ENCODE results near the gene CDC42BPB. TPM values are rescaled to one million over a fixed set of nuclear protein-coding genes. Genes with fewer than 3 reads are reported as not detected.
A peak's percentile ranks its signal among the peaks of the same experiment; 100 is the strongest.

Gene CDC42BPB
- total RNA-seq, 1 experiment from 2014 or later = 103 TPM

DNA sequence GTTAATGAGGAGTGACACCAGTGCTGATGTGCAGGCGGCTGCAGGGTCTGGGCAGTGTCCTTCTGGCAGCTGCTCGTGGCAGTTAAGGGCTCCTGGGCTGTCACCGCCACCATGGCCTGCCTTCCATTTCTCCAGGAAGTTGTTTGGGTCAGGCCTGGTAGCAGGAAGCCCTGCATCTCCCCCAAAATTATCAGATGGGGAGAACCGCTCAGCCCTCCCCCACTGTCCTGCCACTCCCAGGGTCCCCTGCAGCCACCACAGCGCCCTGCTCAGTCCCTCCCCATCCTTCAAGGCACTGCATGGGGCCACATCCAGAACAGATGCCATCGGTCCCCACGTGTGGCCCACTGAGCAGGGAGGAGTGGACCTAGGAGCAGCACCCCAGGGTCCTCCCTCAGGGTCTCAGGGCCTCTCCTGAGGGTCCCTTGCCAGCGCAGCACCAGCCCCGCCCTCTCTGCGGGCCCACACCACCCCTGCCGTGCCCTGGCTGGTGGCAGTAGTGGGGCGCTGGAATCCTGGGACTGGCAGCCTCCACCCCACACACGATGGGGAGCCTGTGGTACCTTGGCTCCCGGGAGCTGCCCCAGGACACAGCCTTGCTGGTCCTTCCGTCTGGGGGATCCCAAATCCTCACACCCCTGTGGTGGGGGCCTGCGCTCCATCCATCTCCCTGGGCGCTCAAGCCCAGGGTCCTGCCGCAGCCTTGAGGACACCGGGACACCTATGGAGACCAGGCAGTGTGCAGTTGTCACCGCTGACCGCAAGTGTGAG, 145.2 kb downstream of the CDC42BPB start:
- no peaks in the 10 kb centered on the region for H3K79me2 ChIP-seq (ENCODE audit: insufficient read depth, low read length)
- whole genome bisulfite sequencing (ENCODE audit: extremely low coverage, insufficient read length, low lambda C conversion rate) = no CpG with 5 or more reads among the region's 21 CpGs
- H2BK5ac ChIP-seq (ENCODE audit: insufficient read length, low read length) = no peak overlapping the region

More for the DNA sequence above, 145.2 kb downstream of the CDC42BPB start:
- Histone ChIP-seq H2BK12ac (ENCODE audit: insufficient read length, low read depth, low read length) (no peak overlapping the region), H2BK15ac (ENCODE audit: low read depth, low read length) (no peak overlapping the region), H3K27ac (ENCODE audit: insufficient read length, low read depth, low read length) (no peak overlapping the region), H2AFZ (ENCODE audit: low read length) (no peak overlapping the region), H3K14ac (ENCODE audit: insufficient read depth, low read length) (no peak overlapping the region), H2BK20ac (ENCODE audit: low read depth, low read length, poor library complexity, severe bottlenecking) (no peak overlapping the region), H3K9me3 (ENCODE audit: control insufficient read depth, low read depth, low read length) (no peaks in the 10 kb centered on the region), H3K23me2 (ENCODE audit: insufficient read length, low read depth, low read length, poor library complexity, severe bottlenecking) (no peaks in the 10 kb centered on the region), H4K91ac (ENCODE audit: insufficient read length, low read depth, low read length) (no peak overlapping the region), H3K9ac (ENCODE audit: extremely low read depth, insufficient read length, low read length) (no peak overlapping the region), H3K56ac (ENCODE audit: insufficient read length, low read depth, low read length) (no peak overlapping the region), H3K18ac (ENCODE audit: insufficient read length, low read depth, low read length) (no peak overlapping the region), H2AK5ac (ENCODE audit: insufficient read length, low read length) (no peak overlapping the region), H3K23ac (ENCODE audit: insufficient read length, low read depth, low read length) (no peak overlapping the region), H4K8ac (replicated peaks; ENCODE audit: insufficient read length, low read depth, low read length) (no peak overlapping the region), H3K79me1 (ENCODE audit: insufficient read depth, low read depth, low read length, poor library complexity, severe bottlenecking) (no peaks in the 10 kb centered on the region), H3K27me3 (ENCODE audit: insufficient read depth, low read length) (no peaks in the 10 kb centered on the region), H4K5ac (ENCODE audit: insufficient read length, low read depth, low read length) (no peak overlapping the region), H4K20me1 (ENCODE audit: control insufficient read depth, insufficient read depth, insufficient read length) (peaks cover 3% of the 10 kb centered on the region), H3T11ph (ENCODE audit: low read length) (no peak overlapping the region), H3K4ac (ENCODE audit: low read depth, low read length) (no peak overlapping the region), H3K4me2 (ENCODE audit: insufficient read depth, insufficient read length, low read length) (no peak overlapping the region), H3K4me1 (ENCODE audit: insufficient read depth, low read length) (no peaks in the 10 kb centered on the region), H2BK120ac (ENCODE audit: low read depth, low read length, poor library complexity, severe bottlenecking) (no peak overlapping the region)
- Mint-ChIP-seq H3K4me3 (no peak overlapping the region), H3K27me3 (ENCODE audit: low read depth) (no peaks in the 10 kb centered on the region), H3K9me3 (peaks cover 3 to 5% of the 10 kb centered on the region in 2 experiments; a peak in 3 of 5 replicates), H3K27ac (peak overlapping the region in 1 of 3 experiments; percentile 67; a peak in 2 of 7 replicates), H3K4me1 (peaks cover 0 to under 1% of the 10 kb centered on the region in 2 experiments; a peak in 2 of 4 replicates), H3K36me3 (ENCODE audit: insufficient read depth in 1 of 3, low read depth in 3 of 3) (peaks cover 4 to 10% (median 8%) of the 10 kb centered on the region in 3 experiments; a peak in 6 of 7 replicates)
- TF ChIP-seq, protein P1, sequence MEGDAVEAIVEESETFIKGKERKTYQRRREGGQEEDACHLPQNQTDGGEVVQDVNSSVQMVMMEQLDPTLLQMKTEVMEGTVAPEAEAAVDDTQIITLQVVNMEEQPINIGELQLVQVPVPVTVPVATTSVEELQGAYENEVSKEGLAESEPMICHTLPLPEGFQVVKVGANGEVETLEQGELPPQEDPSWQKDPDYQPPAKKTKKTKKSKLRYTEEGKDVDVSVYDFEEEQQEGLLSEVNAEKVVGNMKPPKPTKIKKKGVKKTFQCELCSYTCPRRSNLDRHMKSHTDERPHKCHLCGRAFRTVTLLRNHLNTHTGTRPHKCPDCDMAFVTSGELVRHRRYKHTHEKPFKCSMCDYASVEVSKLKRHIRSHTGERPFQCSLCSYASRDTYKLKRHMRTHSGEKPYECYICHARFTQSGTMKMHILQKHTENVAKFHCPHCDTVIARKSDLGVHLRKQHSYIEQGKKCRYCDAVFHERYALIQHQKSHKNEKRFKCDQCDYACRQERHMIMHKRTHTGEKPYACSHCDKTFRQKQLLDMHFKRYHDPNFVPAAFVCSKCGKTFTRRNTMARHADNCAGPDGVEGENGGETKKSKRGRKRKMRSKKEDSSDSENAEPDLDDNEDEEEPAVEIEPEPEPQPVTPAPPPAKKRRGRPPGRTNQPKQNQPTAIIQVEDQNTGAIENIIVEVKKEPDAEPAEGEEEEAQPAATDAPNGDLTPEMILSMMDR (conservative IDR thresholded peaks at IDR 0.05) = no peak
- no peak for DNase-seq

Measured in H9 (cell line).